IMR-90 (cell line): Measurements from ENCODE around the gene EIF2AK2. TPM values are rescaled to one million over a fixed set of nuclear protein-coding genes. Genes with fewer than 3 reads are reported as not detected.

Source experiments
- ATAC-seq: fragments of 200-7000 bp; cut with Tn5 transposase; 2 replicates; pipeline ENCODE4 v1.9.1; 2020; ENCODE audit warnings: low read depth, mild to moderate bottlenecking, moderate library complexity
- BruUV-seq: library from RNA; stranded (reverse); fragments of 400-500 nt; replicated peaks from 2 replicates; lab custom pipeline; 2021; lab: Mats Ljungman, UMichigan
- CTCF ChIA-PET: fragments of 300-600 bp; formaldehyde crosslinking; extraction: SDS; loops from one replicate; lab custom pipeline; 2021; ENCODE audit warnings: antibody characterized with exemption; lab: Yijun Ruan, JAX
- POLR2A ChIA-PET: fragments of 300-600 bp; sonication (Branson Sonifier 250); formaldehyde crosslinking; loops from one replicate; lab custom pipeline; 2022; ENCODE audit warnings: antibody characterized with exemption; ENCODE audit not compliant: unreplicated experiment; lab: Charles Lee
- DNase-seq: peaks from one replicate; pipeline ENCODE4 v3.0.0; 2013
- H2AFZ ChIP-seq: replicated peaks from 2 replicates; pipeline ENCODE3; 2013; ENCODE audit warnings: low read length, mild to moderate bottlenecking; ENCODE audit not compliant: poor library complexity
- H2AK5ac ChIP-seq: 2 replicates; pipeline ENCODE4 v1.6.1; 2013; ENCODE audit warnings: low read depth, low read length, inconsistent platforms
- H2AK9ac ChIP-seq: replicated peaks from 2 replicates; pipeline ENCODE3; 2013; ENCODE audit warnings: mild to moderate bottlenecking, low read depth, low read length, moderate library complexity; ENCODE audit not compliant: poor library complexity
- H2BK120ac ChIP-seq: 2 replicates; pipeline ENCODE4 v1.6.1; 2013; ENCODE audit warnings: low read depth, low read length, inconsistent platforms
- H2BK15ac ChIP-seq: 3 replicates; pipeline ENCODE4 v1.6.1; 2013; ENCODE audit warnings: low read depth, low read length, inconsistent platforms
- H2BK20ac ChIP-seq: 2 replicates; pipeline ENCODE4 v1.6.1; 2013; ENCODE audit warnings: low read depth, mild to moderate bottlenecking, inconsistent platforms, low read length, moderate library complexity
- H2BK5ac ChIP-seq: 2 replicates; pipeline ENCODE4 v1.6.1; 2013; ENCODE audit warnings: mild to moderate bottlenecking, low read depth, low read length, inconsistent platforms; ENCODE audit not compliant: poor library complexity, severe bottlenecking
- H3K14ac ChIP-seq: replicated peaks from 2 replicates; pipeline ENCODE4 v1.6.1; 2013; ENCODE audit warnings: low read depth, low read length, inconsistent platforms
- H3K18ac ChIP-seq: 2 replicates; pipeline ENCODE4 v1.6.1; 2013; ENCODE audit warnings: low read depth, low read length, control low read depth
- H3K23ac ChIP-seq: 2 replicates; pipeline ENCODE4 v1.6.1; 2013; ENCODE audit warnings: low read depth, low read length, inconsistent platforms
- H3K27ac ChIP-seq: 2 replicates; pipeline ENCODE4 v1.5.1; 2013; ENCODE audit warnings: mild to moderate bottlenecking, control low read depth, low read length; ENCODE audit not compliant: insufficient read depth
- H3K27me3 ChIP-seq: 2 replicates; pipeline ENCODE4 v1.6.1; 2013; ENCODE audit warnings: low read length; ENCODE audit not compliant: control insufficient read depth, insufficient read depth
- H3K36me3 ChIP-seq: 2 replicates; pipeline ENCODE4 v1.6.1; 2013; ENCODE audit warnings: low read length, mixed read lengths; ENCODE audit not compliant: control insufficient read depth, insufficient read depth
- H3K4ac ChIP-seq: 2 replicates; pipeline ENCODE4 v1.6.1; 2013; ENCODE audit warnings: low read depth, low read length, inconsistent platforms
- H3K4me1 ChIP-seq: 2 replicates; pipeline ENCODE4 v1.6.1; 2013; ENCODE audit warnings: low read length, mixed read lengths; ENCODE audit not compliant: control insufficient read depth, insufficient read depth
- H3K4me2 ChIP-seq: 2 replicates; pipeline ENCODE4 v1.6.1; 2013; ENCODE audit warnings: low read depth, mild to moderate bottlenecking, control low read depth, low read length, moderate library complexity
- H3K4me3 ChIP-seq: 2 replicates; pipeline ENCODE4 v1.5.1; 2013; ENCODE audit warnings: low read depth, mild to moderate bottlenecking, control low read depth, low read length, moderate library complexity; ENCODE audit not compliant: insufficient read depth
- H3K56ac ChIP-seq: 2 replicates; pipeline ENCODE4 v1.6.1; 2013; ENCODE audit warnings: low read length, inconsistent platforms; ENCODE audit not compliant: insufficient read depth; ENCODE audit errors: extremely low read depth
- H3K79me1 ChIP-seq, 2 experiments: 2 replicates each; pipeline ENCODE4 v1.6.1; 2013; ENCODE audit warnings: low read length in 2 of 2, inconsistent platforms in 1 of 2, low read depth in 1 of 2
- H3K9ac ChIP-seq: 2 replicates; pipeline ENCODE4 v1.6.1; 2013; ENCODE audit warnings: low read depth, low read length, control low read depth
- H3K9me1 ChIP-seq: 2 replicates; pipeline ENCODE4 v1.6.1; 2013; ENCODE audit warnings: low read length, inconsistent platforms; ENCODE audit not compliant: insufficient read depth
- H3K9me3 ChIP-seq: 2 replicates; pipeline ENCODE4 v1.6.1; 2013; ENCODE audit warnings: low read length; ENCODE audit not compliant: control insufficient read depth, insufficient read depth
- H4K20me1 ChIP-seq: 2 replicates; pipeline ENCODE4 v1.6.1; 2013; ENCODE audit warnings: low read length, inconsistent platforms; ENCODE audit not compliant: insufficient read depth
- H4K5ac ChIP-seq: 2 replicates; pipeline ENCODE4 v1.6.1; 2013; ENCODE audit warnings: mild to moderate bottlenecking, low read depth, low read length, control low read depth
- H4K8ac ChIP-seq, 2 experiments: 2 replicates each; pipeline ENCODE4 v1.6.1; 2013; ENCODE audit warnings: low read depth in 2 of 2, low read length in 2 of 2, control low read depth in 1 of 2, inconsistent platforms in 1 of 2
- H4K91ac ChIP-seq: 2 replicates; pipeline ENCODE4 v1.6.1; 2013; ENCODE audit warnings: low read depth, low read length, inconsistent platforms; ENCODE audit not compliant: insufficient read depth
- BHLHE40 ChIP-seq: fragments of 150-350 bp; IDR thresholded peaks from 2 replicates; pipeline ENCODE4 v1.6.1; 2016; ENCODE audit warnings: mild to moderate bottlenecking, low read depth, low read length
- CEBPB ChIP-seq: IDR thresholded peaks from 2 replicates; pipeline ENCODE4 v1.6.1; 2012; ENCODE audit warnings: low read depth, low read length, improper control_type of control experiment
- CHD1 ChIP-seq: IDR thresholded peaks from 2 replicates; pipeline ENCODE4 v1.6.1; 2012; ENCODE audit warnings: low read depth, low read length, improper control_type of control experiment
- FOS ChIP-seq: fragments of 150-350 bp; IDR thresholded peaks from 2 replicates; pipeline ENCODE4 v1.6.1; 2016; ENCODE audit warnings: low read depth, low read length
- MAZ ChIP-seq: IDR thresholded peaks from 2 replicates; pipeline ENCODE4 v1.6.1; 2012; ENCODE audit warnings: low read depth, mild to moderate bottlenecking, low read length, improper control_type of control experiment, moderate library complexity, borderline replicate concordance
- MXI1 ChIP-seq: IDR thresholded peaks from 2 replicates; pipeline ENCODE4 v1.6.1; 2012; ENCODE audit warnings: low read depth, mild to moderate bottlenecking, low read length, moderate library complexity, borderline replicate concordance
- NFE2L2 ChIP-seq: fragments of 150-350 bp; IDR thresholded peaks from 2 replicates; pipeline ENCODE4 v1.6.1; 2016; ENCODE audit warnings: low read depth, mild to moderate bottlenecking, low read length
- POLR2A ChIP-seq: IDR thresholded peaks from 2 replicates; pipeline ENCODE4 v1.6.1; 2012; ENCODE audit warnings: mild to moderate bottlenecking, low read depth, low read length
- RAD21 ChIP-seq: IDR thresholded peaks from 2 replicates; pipeline ENCODE4 v1.6.1; 2012; ENCODE audit warnings: low read length, improper control_type of control experiment
- RCOR1 ChIP-seq: IDR thresholded peaks from 2 replicates; pipeline ENCODE4 v1.6.1; 2012; ENCODE audit warnings: mild to moderate bottlenecking, low read length, improper control_type of control experiment; ENCODE audit not compliant: insufficient replicate concordance
- SMC3 ChIP-seq: fragments of 150-350 bp; IDR thresholded peaks from 2 replicates; pipeline ENCODE4 v1.6.1; 2016; ENCODE audit warnings: low read depth, mild to moderate bottlenecking, antibody characterized with exemption, low read length, moderate library complexity
- WGBS, 2 experiments: methylation state at CpG; one replicate each; pipeline versions ENCODE4 v1.1.5 to v1.1.7; 2013; ENCODE audit warnings: missing lambda C conversion rate in 2 of 2; ENCODE audit not compliant: insufficient read length in 1 of 2; ENCODE audit errors: extremely low coverage in 2 of 2; 5-methylcytosine and 5-hydroxymethylcytosine counted together
- dilution Hi-C: fragments of 300-500 bp; cut with HindIII; formaldehyde crosslinking; loops from one replicate; pipeline ENCODE4 v1.14.3; 2018; ENCODE audit warnings: low sequenced_read_pairs; ENCODE audit not compliant: unreplicated experiment
- in situ Hi-C: fragments of 300-500 bp; cut with MboI; formaldehyde crosslinking; loops from 3 replicates; pipeline ENCODE4 v1.14.3; 2019; ENCODE audit warnings: low sequenced_read_pairs, inconsistent platforms, mixed read lengths
- intact Hi-C: fragments of 100-400 bp; cut with micrococcal nuclease; formaldehyde crosslinking; loops from 2 replicates; pipeline ENCODE4 v1.10.0; 2022
- polyA plus RNA-seq, 3 experiments: library from polyadenylated mRNA; depleted of rRNA; stranded (reverse); fragments of >200 nt; gene quantifications; 2 replicates each; pipeline ENCODE4 v1.2.3, GENCODE V29; 2012; ENCODE audit warnings: low replicate concordance in 1 of 3
- total RNA-seq: library from RNA; depleted of rRNA; stranded (reverse); fragments of >200 nt; gene quantifications from 2 replicates; pipeline ENCODE4 v1.2.3, GENCODE V29; 2012
- TF ChIP-seq, protein P1 (sequence below): conservative IDR thresholded peaks from 2 replicates; pipeline ENCODE4 v1.5.1; 2012; ENCODE audit warnings: mild to moderate bottlenecking, low read depth, low read length, improper control_type of control experiment
- TF ChIP-seq, protein P2 (sequence below): fragments of 150-350 bp; IDR thresholded peaks from 2 replicates; pipeline ENCODE4 v1.6.1; 2016; ENCODE audit warnings: low read depth, mild to moderate bottlenecking, low read length, moderate library complexity, borderline replicate concordance

Gene EIF2AK2
- total and polyA plus RNA-seq, 2 of the 4 experiments (the other 2 are of a cell fraction): 10.2 to 16.8 TPM

GRCh38 chr2:37154785-37155184, 2.0 kb downstream of the EIF2AK2 start:
- no peak overlapping the region for H4K5ac ChIP-seq
- no peak overlapping the region for H3K4ac ChIP-seq
- no peaks in the 10 kb centered on the region for H4K20me1 ChIP-seq
- WGBS, 2 experiments: 92% methylated on average over 4 of the region's 4 CpGs; no CpG with 5 or more reads in 1 of the 2 experiments
- H2BK120ac ChIP-seq: no peak overlapping the region
- no peak overlapping the region for H2BK20ac ChIP-seq
- H3K27me3 ChIP-seq: no peaks in the 10 kb centered on the region
- in situ Hi-C loops (loop anchor here (25.0 kb wide), 1 partner anchor 733 kb away; no protein-coding TSS in a partner anchor), dilution Hi-C loops (no loop called here), intact Hi-C loops (loop anchor here (5.0 kb wide), 1 partner anchor 58 kb away; no protein-coding TSS in a partner anchor)
- ATAC-seq (no peak), DNase-seq (no peak)
- no TSS peak for BruUV-seq
- H3K9ac ChIP-seq: no peak overlapping the region
- no peak overlapping the region for H4K8ac ChIP-seq
- TF ChIP-seq RAD21: no peak
- TF ChIP-seq, protein P1, sequence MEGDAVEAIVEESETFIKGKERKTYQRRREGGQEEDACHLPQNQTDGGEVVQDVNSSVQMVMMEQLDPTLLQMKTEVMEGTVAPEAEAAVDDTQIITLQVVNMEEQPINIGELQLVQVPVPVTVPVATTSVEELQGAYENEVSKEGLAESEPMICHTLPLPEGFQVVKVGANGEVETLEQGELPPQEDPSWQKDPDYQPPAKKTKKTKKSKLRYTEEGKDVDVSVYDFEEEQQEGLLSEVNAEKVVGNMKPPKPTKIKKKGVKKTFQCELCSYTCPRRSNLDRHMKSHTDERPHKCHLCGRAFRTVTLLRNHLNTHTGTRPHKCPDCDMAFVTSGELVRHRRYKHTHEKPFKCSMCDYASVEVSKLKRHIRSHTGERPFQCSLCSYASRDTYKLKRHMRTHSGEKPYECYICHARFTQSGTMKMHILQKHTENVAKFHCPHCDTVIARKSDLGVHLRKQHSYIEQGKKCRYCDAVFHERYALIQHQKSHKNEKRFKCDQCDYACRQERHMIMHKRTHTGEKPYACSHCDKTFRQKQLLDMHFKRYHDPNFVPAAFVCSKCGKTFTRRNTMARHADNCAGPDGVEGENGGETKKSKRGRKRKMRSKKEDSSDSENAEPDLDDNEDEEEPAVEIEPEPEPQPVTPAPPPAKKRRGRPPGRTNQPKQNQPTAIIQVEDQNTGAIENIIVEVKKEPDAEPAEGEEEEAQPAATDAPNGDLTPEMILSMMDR: no peak
- no peak for TF ChIP-seq SMC3
- TF ChIP-seq BHLHE40: no peak
- TF ChIP-seq, protein P2, sequence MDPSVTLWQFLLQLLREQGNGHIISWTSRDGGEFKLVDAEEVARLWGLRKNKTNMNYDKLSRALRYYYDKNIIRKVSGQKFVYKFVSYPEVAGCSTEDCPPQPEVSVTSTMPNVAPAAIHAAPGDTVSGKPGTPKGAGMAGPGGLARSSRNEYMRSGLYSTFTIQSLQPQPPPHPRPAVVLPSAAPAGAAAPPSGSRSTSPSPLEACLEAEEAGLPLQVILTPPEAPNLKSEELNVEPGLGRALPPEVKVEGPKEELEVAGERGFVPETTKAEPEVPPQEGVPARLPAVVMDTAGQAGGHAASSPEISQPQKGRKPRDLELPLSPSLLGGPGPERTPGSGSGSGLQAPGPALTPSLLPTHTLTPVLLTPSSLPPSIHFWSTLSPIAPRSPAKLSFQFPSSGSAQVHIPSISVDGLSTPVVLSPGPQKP: no peak
- TF ChIP-seq RCOR1: no peak
- TF ChIP-seq MAZ: no peak
- no peak for TF ChIP-seq CEBPB
- no peak for TF ChIP-seq MXI1
- no peak for TF ChIP-seq POLR2A
- no peak for TF ChIP-seq CHD1
- TF ChIP-seq FOS: no peak
- no peak for TF ChIP-seq NFE2L2
- no peak overlapping the region for H3K23ac ChIP-seq
- H3K4me2 ChIP-seq: no peak overlapping the region
- H3K9me3 ChIP-seq: no peaks in the 10 kb centered on the region
- no peak overlapping the region for H2AK9ac ChIP-seq
- no peak overlapping the region for H4K91ac ChIP-seq
- H3K4me3 ChIP-seq: no peak overlapping the region
- ChIA-PET POLR2A (no interaction called here), CTCF (no interaction called here)
- no peak overlapping the region for H3K56ac ChIP-seq
- H2BK15ac ChIP-seq: no peak overlapping the region
- H3K79me1 ChIP-seq: peaks cover 20 to 44% of the 10 kb centered on the region in 2 experiments
- no peaks in the 10 kb centered on the region for H3K36me3 ChIP-seq
- no peak overlapping the region for H3K18ac ChIP-seq
- H2AFZ ChIP-seq: no peak overlapping the region
- H3K14ac ChIP-seq: no peak overlapping the region
- no peaks in the 10 kb centered on the region for H3K9me1 ChIP-seq
- H2BK5ac ChIP-seq: no peak overlapping the region
- H3K27ac ChIP-seq: no peak overlapping the region
- H3K4me1 ChIP-seq: peaks cover 5% of the 10 kb centered on the region; the same call in 1 of the 2 replicates
- H2AK5ac ChIP-seq: no peak overlapping the region
